PFSK-1 (cell line): ENCODE data around the gene ANO6.

Source experiments
- FOXP2 ChIP-seq: optimal IDR thresholded peaks from 2 replicates; pipeline ENCODE3; 2011; ENCODE audit warnings: borderline replicate concordance, control low read depth, inconsistent platforms; ENCODE audit not compliant: insufficient read depth; ENCODE audit errors: extremely low read length, extremely low read depth
- POLR2AphosphoS5 ChIP-seq: IDR thresholded peaks from 2 replicates; pipeline ENCODE4 v1.6.1; 2012; ENCODE audit warnings: low read depth, mild to moderate bottlenecking, control low read depth, low read length, moderate library complexity
- REST ChIP-seq, 2 experiments: IDR thresholded peaks; 2 replicates each; pipeline versions ENCODE4 v1.6.1 to v1.8.0; 2011 to 2012; ENCODE audit warnings: low read depth in 2 of 2, low read length in 2 of 2, control low read depth in 1 of 2, inconsistent platforms in 1 of 2, mild to moderate bottlenecking in 1 of 2, moderate library complexity in 1 of 2; ENCODE audit not compliant: insufficient read depth in 1 of 2
- SIN3A ChIP-seq: IDR thresholded peaks from 2 replicates; pipeline ENCODE4 v1.6.1; 2012; ENCODE audit warnings: mild to moderate bottlenecking, low read length, moderate library complexity, borderline replicate concordance; ENCODE audit not compliant: insufficient read depth
- TAF1 ChIP-seq: IDR thresholded peaks from 2 replicates; pipeline ENCODE4 v1.6.1; 2012; ENCODE audit warnings: low read length, control low read depth, borderline replicate concordance; ENCODE audit not compliant: insufficient read depth

ANO6 gene

GRCh38 chr12:45331552-45331951 is 115.7 kb downstream of the ANO6 start:
- no peak for TF ChIP-seq TAF1
- TF ChIP-seq REST (IDR thresholded peaks at IDR 0.05; ENCODE audit: insufficient read depth in 1 of 2, low read depth in 2 of 2, low read length in 2 of 2): no peak
- no peak for TF ChIP-seq FOXP2
- no peak for TF ChIP-seq SIN3A
- no peak for TF ChIP-seq POLR2AphosphoS5

GRCh38 chr12:45334396-45334795 is 118.5 kb downstream of the ANO6 start:
- TF ChIP-seq SIN3A (no peak), POLR2AphosphoS5 (no peak)

GRCh38 chr12:45336331-45336730 is 120.4 kb downstream of the ANO6 start:
- TF ChIP-seq POLR2AphosphoS5 (no peak), TAF1 (no peak)

DNA sequence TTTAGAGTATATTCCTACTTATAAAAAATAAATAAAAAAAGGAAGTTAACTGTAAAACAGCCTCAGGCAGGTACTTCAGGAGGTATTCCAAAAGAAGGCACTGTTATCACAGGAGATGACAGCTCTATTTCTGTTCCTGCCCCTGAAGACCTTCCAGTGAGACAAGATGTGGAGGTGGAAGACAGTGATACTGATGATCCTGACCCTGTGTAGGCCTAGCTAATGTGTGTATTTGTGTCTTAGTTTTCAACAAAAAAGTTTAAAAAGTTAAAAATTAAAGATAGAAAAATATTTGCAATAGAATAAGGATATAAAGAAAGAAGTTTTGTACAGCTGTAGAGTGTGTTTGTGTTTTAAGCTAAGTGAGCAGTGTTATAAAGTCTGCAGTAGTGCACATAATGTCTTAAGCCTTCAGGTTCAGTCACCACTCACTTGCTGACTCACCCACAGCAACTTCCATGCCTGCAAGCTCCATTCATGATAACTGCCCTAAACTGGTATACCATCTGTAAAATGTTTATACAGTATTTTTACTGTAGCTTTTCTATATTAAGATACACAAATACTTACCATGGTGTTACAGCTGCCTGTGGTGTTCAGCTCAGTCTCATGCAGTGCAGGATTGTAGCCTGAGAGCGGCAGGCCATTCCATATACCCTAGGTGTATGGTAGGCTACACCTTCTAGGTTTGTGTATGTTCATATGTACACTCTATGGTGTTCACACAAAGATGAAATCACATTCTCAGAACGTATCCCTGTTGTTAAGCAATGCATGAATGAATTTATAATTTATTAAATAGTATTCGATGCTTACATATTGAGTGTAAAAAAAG is 121.1 kb downstream of the ANO6 start:
- no peak for TF ChIP-seq REST (IDR thresholded peaks at IDR 0.05; ENCODE audit: insufficient read depth in 1 of 2, low read depth in 2 of 2, low read length in 2 of 2)
- TF ChIP-seq SIN3A: no peak
- no peak for TF ChIP-seq TAF1
- no peak for TF ChIP-seq FOXP2

DNA sequence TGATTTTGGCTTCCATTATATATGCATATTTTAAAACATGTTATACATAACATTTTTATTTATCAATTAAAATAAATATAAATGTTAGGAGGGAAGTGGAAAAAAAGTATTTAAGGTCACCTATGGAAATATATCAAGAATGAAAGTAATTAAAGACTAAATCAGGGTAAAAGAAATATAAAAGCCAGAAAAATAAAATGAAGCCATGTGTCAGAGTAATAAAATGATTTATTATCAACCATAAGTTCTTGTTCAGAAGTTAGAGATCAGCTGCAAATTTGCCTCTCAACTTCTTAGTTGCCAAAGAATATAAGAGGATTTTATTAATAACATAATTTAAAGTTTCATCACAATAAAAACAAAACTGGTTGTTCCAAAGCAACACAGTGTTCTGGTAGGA is 121.9 kb downstream of the ANO6 start:
- no peak for TF ChIP-seq FOXP2
- no peak for TF ChIP-seq POLR2AphosphoS5
- TF ChIP-seq SIN3A: no peak
- TF ChIP-seq TAF1: no peak
- TF ChIP-seq REST (IDR thresholded peaks at IDR 0.05; ENCODE audit: insufficient read depth in 1 of 2, low read depth in 2 of 2, low read length in 2 of 2): no peak

DNA sequence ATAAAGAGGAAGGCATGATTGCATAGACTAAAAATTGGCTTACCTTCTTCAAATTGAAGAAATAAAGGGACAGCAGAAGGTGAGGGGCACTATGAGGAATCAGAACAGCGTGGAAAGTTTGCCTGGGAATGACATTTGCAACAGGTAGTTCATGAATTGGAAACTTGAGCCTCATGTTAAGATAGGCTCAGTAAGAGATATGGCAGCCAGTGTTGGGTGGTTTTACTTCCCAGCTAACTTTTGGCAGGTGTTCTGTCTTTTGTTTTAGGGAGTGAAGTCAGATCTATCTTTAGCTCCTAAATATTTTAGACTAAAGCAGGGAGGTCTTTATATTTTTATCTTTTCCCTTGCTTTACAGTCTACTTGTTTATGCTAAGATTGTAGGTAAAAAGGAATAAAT is 122.4 kb downstream of the ANO6 start:
- TF ChIP-seq TAF1 (no peak), SIN3A (no peak), REST (IDR thresholded peaks at IDR 0.05; ENCODE audit: insufficient read depth in 1 of 2, low read depth in 2 of 2, low read length in 2 of 2) (no peak), FOXP2 (no peak), POLR2AphosphoS5 (no peak)
